Glomerular visceral epithelial cell (primary cell): Measurements from ENCODE around the gene THTPA.

Source experiments
- DNase-seq: peaks from one replicate; pipeline ENCODE4 v3.0.0-alpha.2; 2016; ENCODE audit errors: extremely low spot score

THTPA gene

DNA sequence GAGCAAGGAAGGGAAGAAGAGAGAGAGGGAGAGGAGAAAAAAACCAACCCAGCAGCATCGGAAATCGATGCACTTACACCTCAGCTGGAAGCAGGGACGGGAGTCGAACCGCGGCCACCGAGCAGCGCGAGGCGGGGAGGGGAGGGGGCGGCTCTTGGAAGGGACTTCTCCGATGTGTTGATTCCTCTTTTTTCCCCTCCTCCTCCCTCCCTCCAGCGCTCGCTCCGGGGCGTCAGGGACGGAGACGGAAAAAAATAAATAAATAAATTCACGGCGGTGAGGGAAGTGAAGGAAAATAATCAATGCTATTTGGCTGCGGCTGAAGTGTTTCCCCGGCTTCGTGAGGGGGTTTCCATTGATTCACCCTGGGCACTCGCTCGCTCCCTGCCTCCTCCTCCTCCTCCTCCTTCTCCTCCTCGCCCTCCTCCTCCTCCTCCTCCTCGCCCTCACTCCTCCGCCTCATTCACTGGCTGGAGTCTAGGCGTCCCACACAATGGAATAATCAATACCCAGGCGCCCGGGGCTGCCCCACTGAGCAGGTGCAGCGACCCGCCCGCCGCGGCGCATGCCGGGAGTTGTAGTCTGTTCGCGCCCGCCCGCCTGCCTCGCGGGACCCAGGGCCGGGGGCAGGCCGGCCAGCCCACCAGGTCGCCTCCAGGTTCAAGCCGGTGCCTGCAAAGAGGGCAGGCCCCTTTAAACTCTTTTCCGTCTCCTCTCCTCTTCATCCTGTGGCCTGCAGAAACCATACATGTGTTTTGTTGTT lies 4.6 kb upstream of the THTPA start, which contains the start of gene ZFHX2:
Gene ZFHX2, minus strand, starts transcription at position 500 of the 763 bp plus-strand sequence. CDS start 16,440 bp downstream, outside the sequence.
- DNase-seq: peak; percentile 87

DNA sequence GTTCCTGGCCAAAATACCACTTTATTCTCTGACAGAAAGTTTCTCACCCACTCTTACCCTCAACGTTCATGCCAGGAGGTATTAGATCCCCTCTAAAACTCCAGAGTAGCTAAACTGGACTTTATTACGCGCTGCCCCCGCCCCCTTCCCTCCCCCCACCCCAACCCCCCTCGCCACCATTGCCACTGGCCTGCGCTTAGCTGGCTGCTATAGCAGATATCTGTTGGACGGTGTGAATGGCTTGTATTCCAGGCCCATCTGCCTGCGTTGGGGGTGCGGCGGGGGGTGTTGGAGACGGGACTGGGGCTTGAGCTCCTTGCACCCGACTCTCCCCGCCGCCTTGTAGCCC lies 564 bp upstream of the THTPA start:
- DNase-seq: no peak

DNA sequence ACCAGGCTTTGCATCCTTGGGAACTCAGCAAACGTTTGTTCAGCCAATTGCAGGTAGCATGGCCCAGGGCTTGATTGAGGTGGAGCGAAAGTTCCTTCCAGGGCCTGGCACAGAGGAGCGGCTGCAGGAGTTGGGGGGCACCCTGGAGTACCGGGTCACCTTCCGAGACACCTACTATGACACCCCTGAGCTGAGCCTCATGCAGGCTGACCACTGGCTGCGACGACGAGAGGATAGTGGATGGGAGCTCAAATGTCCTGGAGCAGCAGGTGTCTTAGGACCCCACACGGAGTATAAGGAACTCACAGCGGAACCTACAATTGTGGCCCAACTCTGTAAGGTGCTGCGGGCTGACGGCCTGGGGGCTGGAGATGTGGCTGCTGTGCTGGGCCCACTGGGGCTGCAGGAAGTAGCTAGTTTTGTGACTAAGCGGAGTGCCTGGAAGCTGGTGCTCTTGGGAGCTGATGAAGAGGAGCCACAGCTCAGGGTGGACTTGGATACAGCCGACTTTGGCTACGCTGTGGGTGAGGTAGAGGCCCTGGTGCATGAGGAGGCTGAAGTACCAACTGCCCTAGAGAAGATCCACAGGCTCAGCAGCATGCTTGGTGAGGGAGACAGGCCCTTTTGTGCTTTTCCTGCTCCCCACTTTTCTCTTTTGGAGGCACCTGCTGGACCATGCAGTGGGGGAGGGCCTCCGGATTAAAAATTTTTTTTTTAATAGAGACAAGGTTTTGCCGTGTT lies 799 bp downstream of the THTPA start:
- peak; percentile 24 for DNase-seq

DNA sequence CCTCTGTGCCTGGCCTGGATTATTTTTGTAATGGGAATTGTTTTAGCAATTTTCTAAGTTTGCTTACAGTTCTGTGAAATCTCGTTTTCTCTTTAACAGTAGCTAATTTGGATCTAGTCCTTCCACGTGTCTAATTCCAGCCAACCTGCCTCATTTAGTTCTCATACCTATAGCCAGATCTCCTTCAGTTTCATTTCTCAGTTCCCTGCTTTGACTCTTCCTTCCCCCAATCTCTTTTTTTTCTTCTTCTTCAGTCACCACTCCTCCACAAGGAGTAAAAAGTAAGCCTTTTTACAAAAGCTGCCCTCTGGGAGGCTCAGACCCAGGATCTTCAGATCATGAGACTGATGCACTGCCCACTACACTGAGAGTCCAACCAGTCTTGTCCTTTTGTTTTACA lies 1.4 kb downstream of the THTPA start:
- DNase-seq: no peak

DNA sequence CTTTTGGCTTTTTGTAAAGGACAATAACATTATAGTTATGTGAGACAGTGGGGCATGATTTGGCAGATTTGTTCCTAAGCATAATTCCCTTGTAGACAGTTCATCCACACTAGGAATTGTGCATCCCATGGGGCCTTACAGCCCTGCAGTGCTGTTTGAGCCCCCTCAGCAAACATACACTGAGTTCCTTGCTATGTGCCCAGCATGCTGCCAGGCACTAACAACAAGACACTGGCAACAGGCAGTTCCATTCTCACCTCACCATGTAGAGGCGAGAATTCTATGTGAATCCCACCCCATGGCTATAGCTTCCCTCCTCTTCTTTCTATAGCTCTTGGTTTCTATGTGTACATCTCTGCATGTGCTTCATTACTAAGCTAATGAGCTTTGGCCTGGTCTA lies 1.9 kb downstream of the THTPA start:
- no peak for DNase-seq

- DNase-seq: no peak
These were observed 2.4 kb downstream of the THTPA start for GRCh38 chr14:23558346-23559009.

DNA sequence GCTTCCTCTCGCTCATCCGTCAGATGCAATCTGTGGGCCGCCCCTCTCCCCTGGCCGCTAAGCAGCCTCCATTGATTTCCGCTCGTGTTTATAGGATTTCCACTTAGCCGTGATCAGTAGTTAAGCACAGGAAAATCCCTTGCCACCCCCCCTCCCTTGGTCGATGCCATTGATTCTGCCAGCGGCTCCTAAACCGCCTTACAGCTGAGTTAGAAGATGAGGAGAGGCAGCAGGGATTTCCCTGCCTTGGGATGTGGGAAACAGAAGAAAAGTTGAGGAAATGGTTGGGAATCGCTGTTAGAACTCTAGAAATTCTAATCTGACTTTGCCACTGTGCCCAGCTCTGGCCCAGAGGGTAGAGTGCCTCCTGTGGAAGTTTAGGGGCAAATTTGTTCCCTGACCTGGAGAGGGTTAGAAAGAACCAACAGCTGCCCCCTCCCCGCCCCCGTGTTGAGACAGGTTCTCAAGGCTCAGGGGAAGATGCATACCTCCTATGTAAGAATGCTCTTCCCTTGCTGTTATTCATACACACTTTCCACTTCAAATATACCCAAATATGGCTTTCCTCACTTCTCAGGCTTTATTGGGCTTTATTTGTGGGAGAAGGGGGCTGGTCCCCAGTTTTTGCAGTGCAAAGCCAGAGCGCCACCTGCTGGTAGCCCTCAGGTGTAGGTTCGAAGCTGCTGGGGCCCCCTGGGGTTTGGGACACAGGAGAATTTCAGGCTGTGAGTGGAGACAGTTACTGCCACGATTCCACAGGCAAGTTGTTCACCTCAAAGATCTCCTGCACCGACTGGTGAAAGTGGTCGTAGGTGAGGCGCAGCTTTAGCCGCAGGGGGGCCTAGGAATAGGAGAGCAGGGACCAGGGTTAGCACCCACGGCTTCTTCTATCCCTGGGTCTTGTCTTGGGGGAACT lies 3.2 kb downstream of the THTPA start:
- peak; percentile 61 for DNase-seq

DNA sequence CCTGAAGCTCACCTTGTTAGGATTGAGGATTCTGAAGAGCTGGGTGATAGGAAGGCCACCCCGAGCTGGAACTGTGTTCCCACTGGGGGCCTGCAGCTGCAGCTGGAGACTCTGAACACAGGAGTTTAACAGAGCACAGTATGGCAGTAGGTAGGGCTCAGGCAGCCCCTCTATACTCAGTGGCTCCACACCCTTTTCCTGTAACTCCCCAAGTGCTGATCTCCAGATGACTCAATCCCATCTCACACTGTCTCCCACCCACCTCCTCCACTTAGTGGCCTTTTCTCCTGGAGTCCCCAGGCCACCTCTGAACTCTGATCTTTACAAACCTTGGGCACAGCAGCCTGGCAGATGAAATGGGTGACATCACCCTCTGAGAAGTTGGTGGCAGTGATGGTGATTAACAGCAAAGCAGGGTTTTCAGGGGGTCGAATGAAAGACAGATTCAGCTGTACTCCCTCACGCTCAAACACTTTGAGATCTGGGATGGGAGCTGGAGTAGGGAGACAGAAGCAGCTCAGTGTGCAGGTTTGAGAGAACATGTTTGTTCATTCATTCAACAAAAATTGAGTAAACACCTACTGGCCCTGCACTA lies 4.0 kb downstream of the THTPA start:
- DNase-seq: no peak

DNA sequence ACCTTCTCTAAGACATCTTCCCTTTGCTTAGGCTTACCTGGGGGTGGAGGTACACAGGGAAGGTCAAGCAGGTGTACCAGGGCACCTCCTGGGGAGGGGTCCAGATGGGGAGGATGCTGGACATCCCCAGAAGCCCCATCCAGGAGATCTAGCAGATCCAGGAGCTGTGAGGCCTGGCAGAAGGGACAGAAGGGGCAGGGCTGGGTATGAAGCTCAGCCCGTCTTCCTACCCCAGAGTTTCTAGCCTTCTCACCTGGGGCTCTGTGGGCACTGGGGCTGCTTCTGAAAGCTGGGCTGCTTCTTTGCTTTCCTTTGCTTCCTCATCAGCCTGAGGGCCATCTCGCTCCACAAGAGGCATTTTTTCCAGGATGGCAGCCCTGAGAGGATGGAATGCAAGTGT lies 5.2 kb downstream of the THTPA start:
- no peak for DNase-seq

- peak; percentile 47 for DNase-seq
These were observed 6.1 kb downstream of the THTPA start for GRCh38 chr14:23561873-23562821.

GRCh38 chr14:23562822-23563472 lies 6.9 kb downstream of the THTPA start:
- peak; percentile 59 for DNase-seq

GRCh38 chr14:23563473-23564180 lies 7.6 kb downstream of the THTPA start:
- DNase-seq: no peak

- no peak for DNase-seq
These were observed 8.2 kb downstream of the THTPA start for GRCh38 chr14:23564181-23564812.

- DNase-seq: no peak
These were observed 8.8 kb downstream of the THTPA start for GRCh38 chr14:23564876-23565275.

DNA sequence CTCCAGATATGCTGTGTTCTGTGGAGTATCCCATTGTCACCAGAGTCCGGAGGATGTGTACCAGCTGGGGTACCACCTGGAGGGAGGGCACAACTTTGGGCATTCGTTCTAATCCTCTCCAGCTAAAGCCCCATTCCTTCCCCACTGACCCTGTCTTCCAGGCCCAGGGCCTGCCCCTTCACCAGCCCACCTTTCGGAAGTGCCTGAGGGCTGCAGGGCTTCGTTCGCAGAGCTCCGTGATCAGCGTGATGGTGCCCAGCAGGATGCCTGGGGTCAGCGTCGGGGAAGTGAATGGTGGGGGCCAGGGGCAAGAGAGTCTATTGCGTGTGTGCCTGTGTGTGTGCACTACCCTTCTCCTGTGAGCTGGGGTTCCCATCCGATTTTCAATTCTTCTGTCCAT lies 9.6 kb downstream of the THTPA start:
- no peak for DNase-seq

GRCh38 chr14:23566112-23566777 lies 10.2 kb downstream of the THTPA start:
- no peak for DNase-seq

DNA sequence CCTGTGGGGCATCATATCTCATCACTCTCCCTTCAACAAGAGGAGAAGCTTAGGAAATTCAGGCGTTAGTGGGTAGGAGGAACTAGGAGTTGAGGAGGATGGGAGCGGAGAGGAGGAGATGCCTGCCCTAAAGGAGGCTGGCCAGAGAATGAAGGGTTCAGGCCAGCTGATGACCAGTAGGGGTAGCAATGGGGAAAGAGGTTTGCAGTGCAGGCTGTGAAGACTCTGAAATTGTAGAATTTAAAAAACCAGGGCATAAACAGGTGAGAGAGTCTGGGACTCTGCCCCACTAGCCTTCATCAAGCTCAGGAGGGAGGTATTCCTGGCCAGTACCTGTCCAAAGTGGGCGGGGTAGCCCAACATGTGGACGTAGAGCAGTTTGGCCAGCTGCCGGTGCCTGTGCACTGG lies 10.7 kb downstream of the THTPA start:
- no peak for DNase-seq
